Measurements from ENCODE around the gene OR1J2. TPM values are rescaled to one million over a fixed set of nuclear protein-coding genes. Genes with fewer than 3 reads are reported as not detected.
A peak's percentile ranks its signal among the peaks of the same experiment; 100 is the strongest.

Gene OR1J2, protein sequence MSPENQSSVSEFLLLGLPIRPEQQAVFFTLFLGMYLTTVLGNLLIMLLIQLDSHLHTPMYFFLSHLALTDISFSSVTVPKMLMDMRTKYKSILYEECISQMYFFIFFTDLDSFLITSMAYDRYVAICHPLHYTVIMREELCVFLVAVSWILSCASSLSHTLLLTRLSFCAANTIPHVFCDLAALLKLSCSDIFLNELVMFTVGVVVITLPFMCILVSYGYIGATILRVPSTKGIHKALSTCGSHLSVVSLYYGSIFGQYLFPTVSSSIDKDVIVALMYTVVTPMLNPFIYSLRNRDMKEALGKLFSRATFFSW
- total RNA-seq = not detected
- not detected for polyA plus RNA-seq (ENCODE audit: insufficient read length in 2 of 2)
- long read RNA-seq, donor 1 = 0 reads
- long read RNA-seq, donor 2 = 0 reads
- long read RNA-seq, donor 3 = 0 reads
- long read RNA-seq, donor 4 = 0 reads

DNA sequence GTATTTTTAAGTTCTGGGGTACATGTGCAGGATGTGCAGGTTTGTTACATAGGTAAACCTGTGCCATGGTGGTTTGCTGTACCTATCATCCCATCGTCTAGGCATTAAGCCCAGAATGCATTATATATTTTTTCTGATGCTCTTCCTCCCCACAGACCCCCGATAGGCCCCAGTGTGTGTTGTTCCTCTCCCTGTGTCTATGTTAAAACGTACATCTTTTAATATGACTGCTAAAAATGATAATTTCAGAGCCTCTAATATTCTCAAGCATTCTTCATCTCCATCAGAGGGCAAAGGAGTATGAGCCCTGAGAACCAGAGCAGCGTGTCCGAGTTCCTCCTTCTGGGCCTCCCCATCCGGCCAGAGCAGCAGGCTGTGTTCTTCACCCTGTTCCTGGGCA is at the start of gene OR1J2:
Gene OR1J2, plus strand, starts transcription at position 301 of the 400 bp plus-strand sequence. Its CDS starts 0 bp downstream, at position 301.
- Histone ChIP-seq H3K36me3 (ENCODE audit: control insufficient read depth, insufficient read depth, low read length) (no peaks in the 10 kb centered on the region), H3K4me1 (ENCODE audit: control insufficient read depth, insufficient read depth, low read length) (no peaks in the 10 kb centered on the region), H3K27ac (ENCODE audit: low read depth, low read length) (no peak within 1 kb of the TSS), H3K9me3 (ENCODE audit: control insufficient read depth, insufficient read depth, low read length) (no peaks in the 10 kb centered on the region), H3K4me3 (ENCODE audit: low read depth, low read length) (no peak within 1 kb of the TSS), H3K27me3 (ENCODE audit: control insufficient read depth, insufficient read depth, low read length) (no peaks in the 10 kb centered on the region)
- WGBS (ENCODE audit: insufficient coverage) = 80% methylated on average over 3 of the region's 6 CpGs
- no peak for DNase-seq (ENCODE audit: low read depth in 4 of 6, low spot score in 6 of 6)

DNA sequence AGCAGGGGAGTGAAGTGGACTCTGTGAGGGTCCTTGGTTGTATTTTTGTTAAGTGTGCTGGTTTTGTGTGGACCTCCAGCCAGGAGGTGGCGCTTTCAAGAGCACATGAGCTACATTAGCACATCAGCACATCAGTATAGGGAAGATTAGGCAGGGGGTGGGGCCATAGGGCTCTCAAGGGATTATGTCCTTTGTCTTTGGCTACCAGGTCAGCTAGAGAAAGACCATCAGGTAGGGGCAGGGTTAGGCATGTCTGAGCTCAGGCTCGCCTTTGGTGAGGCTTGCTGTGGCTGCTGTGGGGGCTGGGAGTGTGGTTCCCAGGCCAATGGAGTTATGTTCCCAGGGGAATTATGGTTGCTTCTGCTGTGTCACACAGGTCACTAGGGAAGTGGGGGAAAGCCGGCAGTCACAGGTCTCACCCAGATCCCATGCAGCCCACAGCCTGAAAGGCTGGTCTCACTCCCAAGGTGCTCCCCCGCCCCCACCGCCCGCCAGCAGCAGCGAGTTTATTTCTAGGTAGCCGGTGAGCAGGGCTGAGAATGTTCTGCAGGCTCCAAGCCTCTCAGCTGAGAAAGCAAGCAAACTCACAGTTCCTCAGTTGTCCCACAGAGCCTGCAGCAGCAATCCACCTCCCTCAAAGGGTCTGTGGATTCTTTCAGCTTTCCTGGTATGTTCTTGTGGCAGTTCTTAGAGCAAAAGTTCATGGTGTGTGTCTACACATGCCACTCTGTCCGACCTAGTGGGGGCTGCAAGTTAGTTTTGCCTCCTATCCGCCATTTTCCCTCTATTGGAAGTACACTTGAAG is 46.6 kb upstream of the OR1J2 start:
- peaks cover 4% of the 10 kb centered on the region for H3K4me1 ChIP-seq (ENCODE audit: control insufficient read depth, insufficient read depth, low read length)
- H3K4me3 ChIP-seq (ENCODE audit: low read depth, low read length) = no peak overlapping the region
- H3K9me3 ChIP-seq (ENCODE audit: control insufficient read depth, insufficient read depth, low read length) = no peaks in the 10 kb centered on the region
- H3K27me3 ChIP-seq (ENCODE audit: control insufficient read depth, insufficient read depth, low read length) = peaks cover 8% of the 10 kb centered on the region
- no peak overlapping the region for H3K27ac ChIP-seq (ENCODE audit: low read depth, low read length)
- H3K36me3 ChIP-seq (ENCODE audit: control insufficient read depth, insufficient read depth, low read length) = no peaks in the 10 kb centered on the region
- WGBS (ENCODE audit: insufficient coverage) = 84% methylated on average over 4 of the region's 10 CpGs
- DNase-seq (ENCODE audit: low read depth in 4 of 6, low spot score in 6 of 6) = no peak

DNA sequence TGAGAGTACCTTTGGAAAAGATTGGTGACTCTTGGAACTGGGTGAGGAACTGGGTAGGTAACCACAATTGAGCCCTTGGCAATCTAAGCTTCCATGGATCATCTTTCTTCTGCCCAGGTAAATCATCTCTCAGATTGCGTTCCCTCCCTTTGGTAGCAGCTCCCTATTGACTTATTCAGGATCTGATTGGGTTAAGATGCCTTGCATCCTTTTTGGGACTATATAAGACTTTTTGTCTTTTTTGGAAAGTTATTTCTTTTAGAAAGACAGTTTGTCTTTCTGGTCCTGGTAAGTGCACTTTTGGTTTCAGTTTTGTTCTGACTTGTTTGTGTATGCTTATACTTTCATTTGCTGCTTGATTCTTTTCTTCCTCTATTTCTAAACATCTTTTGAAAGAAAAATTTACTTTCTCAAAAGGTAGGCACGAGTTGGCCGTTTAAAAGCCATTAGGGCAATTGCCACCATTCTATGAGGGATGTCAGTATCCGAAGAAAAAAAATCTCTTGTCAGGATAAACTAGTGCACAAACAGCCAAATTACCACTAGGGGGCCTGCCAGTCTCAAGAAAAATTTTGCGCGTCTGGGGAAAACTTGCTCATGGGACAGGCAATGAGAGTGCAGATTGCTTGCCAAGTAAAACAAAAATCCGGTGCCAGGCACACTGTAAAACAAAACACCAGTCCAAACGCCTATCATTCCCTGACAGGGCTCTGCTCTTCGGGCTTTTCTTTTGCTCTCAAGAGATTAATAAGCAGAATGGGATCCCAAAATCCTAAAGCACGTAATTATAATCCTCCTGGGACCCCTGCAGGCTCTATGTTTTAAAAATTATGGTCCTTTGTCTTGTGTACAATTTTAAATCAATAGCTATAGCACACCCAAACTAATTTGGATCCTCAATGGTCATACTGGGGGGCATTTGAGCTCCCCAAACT is 45.7 kb upstream of the OR1J2 start:
- no peak overlapping the region for H3K27ac ChIP-seq (ENCODE audit: low read depth, low read length)
- H3K4me3 ChIP-seq (ENCODE audit: low read depth, low read length) = peak overlapping the region; percentile 12
- DNase-seq (ENCODE audit: low read depth in 4 of 6, low spot score in 6 of 6) = peak; percentile 28 to 93 (median 52)
- peaks cover 4% of the 10 kb centered on the region for H3K4me1 ChIP-seq (ENCODE audit: control insufficient read depth, insufficient read depth, low read length)
- no peaks in the 10 kb centered on the region for H3K9me3 ChIP-seq (ENCODE audit: control insufficient read depth, insufficient read depth, low read length)
- WGBS (ENCODE audit: insufficient coverage) = 0% methylated on average over 2 of the region's 10 CpGs
- H3K36me3 ChIP-seq (ENCODE audit: control insufficient read depth, insufficient read depth, low read length) = no peaks in the 10 kb centered on the region
- peaks cover 8% of the 10 kb centered on the region for H3K27me3 ChIP-seq (ENCODE audit: control insufficient read depth, insufficient read depth, low read length)

DNA sequence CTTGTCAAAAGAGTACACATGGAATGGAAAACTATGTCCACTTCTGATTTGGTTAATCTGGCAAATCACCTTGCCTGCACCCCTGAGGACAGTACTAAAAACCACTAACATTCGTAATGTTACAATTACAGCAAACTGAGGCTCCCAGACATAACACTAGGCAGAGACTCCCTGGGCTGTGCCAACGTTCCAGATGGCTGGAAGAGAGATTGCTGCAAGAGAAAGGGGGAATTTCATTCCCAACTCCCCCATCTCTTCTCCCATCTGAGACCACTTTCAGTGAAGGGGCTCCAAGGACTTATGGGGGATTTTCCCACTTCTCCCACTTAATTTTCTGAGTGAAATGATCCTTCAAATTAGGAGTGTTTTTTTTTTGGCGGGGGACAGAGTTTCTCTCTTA is 44.1 kb upstream of the OR1J2 start:
- no peak overlapping the region for H3K27ac ChIP-seq (ENCODE audit: low read depth, low read length)
- WGBS (ENCODE audit: insufficient coverage) = no CpG with 5 or more reads among the region's 3 CpGs
- H3K4me1 ChIP-seq (ENCODE audit: control insufficient read depth, insufficient read depth, low read length) = peaks cover 4% of the 10 kb centered on the region
- H3K4me3 ChIP-seq (ENCODE audit: low read depth, low read length) = no peak overlapping the region
- peak in 3 of 6 donors; percentile 9 to 72 (median 49) for DNase-seq (ENCODE audit: low read depth in 4 of 6, low spot score in 6 of 6)
- H3K27me3 ChIP-seq (ENCODE audit: control insufficient read depth, insufficient read depth, low read length) = peaks cover 8% of the 10 kb centered on the region
- H3K36me3 ChIP-seq (ENCODE audit: control insufficient read depth, insufficient read depth, low read length) = no peaks in the 10 kb centered on the region
- no peaks in the 10 kb centered on the region for H3K9me3 ChIP-seq (ENCODE audit: control insufficient read depth, insufficient read depth, low read length)

DNA sequence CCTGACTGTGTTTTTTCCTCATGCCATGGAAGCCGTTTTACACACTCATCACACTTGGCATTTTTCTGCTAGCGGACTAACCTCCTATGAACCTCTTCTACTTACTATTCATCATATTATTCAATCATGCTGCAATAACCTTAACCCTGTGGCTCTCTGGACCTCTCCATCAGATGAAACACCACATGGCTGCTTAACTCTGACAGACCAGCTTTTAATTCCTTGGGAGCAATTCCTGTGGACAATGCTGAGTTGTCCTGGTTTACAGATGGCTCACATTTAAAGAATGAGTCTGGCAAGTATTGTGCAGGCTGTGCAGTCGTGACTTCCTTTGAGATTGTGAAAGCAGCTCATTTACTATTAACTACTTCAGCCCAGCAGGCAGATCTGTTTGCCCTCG is 41.9 kb upstream of the OR1J2 start:
- peak in 1 of 6 donors; percentile 5 for DNase-seq (ENCODE audit: low read depth in 4 of 6, low spot score in 6 of 6)
- peaks cover 4% of the 10 kb centered on the region for H3K4me1 ChIP-seq (ENCODE audit: control insufficient read depth, insufficient read depth, low read length)
- no peaks in the 10 kb centered on the region for H3K36me3 ChIP-seq (ENCODE audit: control insufficient read depth, insufficient read depth, low read length)
- no peak overlapping the region for H3K4me3 ChIP-seq (ENCODE audit: low read depth, low read length)
- peaks cover 2% of the 10 kb centered on the region for H3K27me3 ChIP-seq (ENCODE audit: control insufficient read depth, insufficient read depth, low read length)
- H3K27ac ChIP-seq (ENCODE audit: low read depth, low read length) = no peak overlapping the region
- H3K9me3 ChIP-seq (ENCODE audit: control insufficient read depth, insufficient read depth, low read length) = no peaks in the 10 kb centered on the region
- 60% methylated on average over 2 of the region's 4 CpGs for WGBS (ENCODE audit: insufficient coverage)

DNA sequence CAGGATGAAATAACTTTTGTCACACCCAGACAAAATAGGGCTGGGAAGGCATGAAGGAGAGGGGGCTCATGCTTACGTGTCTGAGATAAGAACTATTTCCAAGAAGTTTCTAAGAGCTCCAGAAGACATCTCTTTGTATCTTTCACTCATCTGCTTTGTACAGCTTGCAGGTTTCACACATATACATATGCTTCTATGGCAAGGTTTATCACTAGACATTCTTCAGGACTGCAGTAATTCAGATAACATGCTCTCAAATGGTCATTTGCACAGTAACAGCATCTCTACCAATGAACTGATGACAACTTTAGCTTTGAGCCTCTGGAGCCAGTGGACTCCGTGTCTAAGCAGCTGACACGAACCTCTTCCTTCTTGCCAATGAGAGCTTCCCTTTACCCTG is 36.0 kb upstream of the OR1J2 start:
- 63% methylated on average over 3 of the region's 3 CpGs for WGBS (ENCODE audit: insufficient coverage)
- H3K27me3 ChIP-seq (ENCODE audit: control insufficient read depth, insufficient read depth, low read length) = peaks cover 5% of the 10 kb centered on the region

DNA sequence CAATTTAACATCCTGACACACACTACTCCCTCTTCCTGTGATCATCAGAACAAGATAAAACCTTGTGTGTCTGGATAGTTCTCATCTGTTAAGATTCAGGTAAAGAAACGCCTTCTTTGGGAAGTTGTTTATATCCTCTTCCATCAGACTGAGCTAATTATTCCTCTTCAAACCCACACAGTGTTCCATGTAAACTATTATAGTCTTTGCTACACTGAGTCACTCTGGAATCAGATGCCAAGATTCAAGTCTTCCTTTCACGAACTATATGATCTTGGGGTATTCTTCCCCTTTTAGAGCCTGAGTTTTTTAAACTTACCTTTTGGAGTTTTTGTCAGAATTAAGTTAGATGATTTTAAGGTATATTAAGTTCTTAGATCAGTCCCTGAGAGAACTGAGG is 34.9 kb upstream of the OR1J2 start:
- no peaks in the 10 kb centered on the region for H3K4me1 ChIP-seq (ENCODE audit: control insufficient read depth, insufficient read depth, low read length)
- H3K36me3 ChIP-seq (ENCODE audit: control insufficient read depth, insufficient read depth, low read length) = no peaks in the 10 kb centered on the region
- peaks cover 5% of the 10 kb centered on the region for H3K27me3 ChIP-seq (ENCODE audit: control insufficient read depth, insufficient read depth, low read length)
- DNase-seq (ENCODE audit: low read depth in 4 of 6, low spot score in 6 of 6) = no peak
- no peak overlapping the region for H3K27ac ChIP-seq (ENCODE audit: low read depth, low read length)
- no CpG with 5 or more reads among the region's 2 CpGs for WGBS (ENCODE audit: insufficient coverage)
- no peaks in the 10 kb centered on the region for H3K9me3 ChIP-seq (ENCODE audit: control insufficient read depth, insufficient read depth, low read length)
- no peak overlapping the region for H3K4me3 ChIP-seq (ENCODE audit: low read depth, low read length)

More for the DNA sequence above, 36.0 kb upstream of the OR1J2 start:
- H3K4me1 ChIP-seq (ENCODE audit: control insufficient read depth, insufficient read depth, low read length) = no peaks in the 10 kb centered on the region
- no peak overlapping the region for H3K27ac ChIP-seq (ENCODE audit: low read depth, low read length)
- no peaks in the 10 kb centered on the region for H3K36me3 ChIP-seq (ENCODE audit: control insufficient read depth, insufficient read depth, low read length)
- no peak overlapping the region for H3K4me3 ChIP-seq (ENCODE audit: low read depth, low read length)
- no peak for DNase-seq (ENCODE audit: low read depth in 4 of 6, low spot score in 6 of 6)
- H3K9me3 ChIP-seq (ENCODE audit: control insufficient read depth, insufficient read depth, low read length) = no peaks in the 10 kb centered on the region

DNA sequence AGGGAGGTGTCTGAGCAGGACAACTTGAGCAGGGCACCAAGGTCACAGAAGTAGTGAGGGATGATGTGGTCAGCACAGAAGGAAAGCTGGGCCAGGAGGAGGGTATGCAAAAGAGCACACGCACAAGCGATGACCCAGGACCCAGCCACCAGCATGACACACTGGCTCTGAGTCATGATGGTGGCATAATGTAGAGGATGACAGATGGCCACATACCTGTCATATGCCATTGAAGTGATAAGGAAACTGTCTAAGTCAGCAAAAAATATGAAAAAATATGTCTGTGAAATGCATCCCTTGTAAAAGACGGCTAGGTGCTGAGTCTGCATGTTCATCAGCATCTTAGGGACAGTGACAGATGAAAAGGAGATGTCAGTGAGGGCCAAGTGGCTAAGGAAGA is 33.3 kb upstream of the OR1J2 start:
- H3K27ac ChIP-seq (ENCODE audit: low read depth, low read length) = no peak overlapping the region

DNA sequence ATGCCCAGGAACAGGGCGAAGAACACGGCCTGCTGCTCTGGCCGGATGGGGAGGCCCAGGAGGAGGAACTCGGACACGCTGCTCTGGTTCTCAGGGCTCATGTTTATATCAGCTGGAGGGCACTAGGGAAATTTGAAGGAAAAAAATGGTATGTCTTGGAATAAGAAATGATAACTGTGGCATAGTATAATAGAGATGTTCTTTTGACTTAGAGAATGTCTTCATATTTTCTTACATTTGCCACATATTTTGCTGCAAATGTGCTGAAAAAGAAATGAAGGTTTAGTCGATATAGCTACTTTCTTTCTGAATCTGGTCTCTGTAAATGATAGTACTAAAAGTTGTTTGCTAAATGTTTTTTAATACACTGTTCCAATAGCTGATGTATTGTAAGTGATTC is 32.8 kb upstream of the OR1J2 start, which contains the start of gene OR1J1:
Gene OR1J1, minus strand, starts transcription at position 101 of the 400 bp plus-strand sequence. Its CDS starts 0 bp downstream, at position 101.
- no peaks in the 10 kb centered on the region for H3K36me3 ChIP-seq (ENCODE audit: control insufficient read depth, insufficient read depth, low read length)
- no peak within 1 kb of the TSS for H3K4me3 ChIP-seq (ENCODE audit: low read depth, low read length)
- 79% methylated on average over 5 of the region's 6 CpGs for WGBS (ENCODE audit: insufficient coverage)
- H3K27ac ChIP-seq (ENCODE audit: low read depth, low read length) = no peak within 1 kb of the TSS
- H3K9me3 ChIP-seq (ENCODE audit: control insufficient read depth, insufficient read depth, low read length) = no peaks in the 10 kb centered on the region
- peaks cover 5% of the 10 kb centered on the region for H3K27me3 ChIP-seq (ENCODE audit: control insufficient read depth, insufficient read depth, low read length)
- H3K4me1 ChIP-seq (ENCODE audit: control insufficient read depth, insufficient read depth, low read length) = no peaks in the 10 kb centered on the region
- no peak for DNase-seq (ENCODE audit: low read depth in 4 of 6, low spot score in 6 of 6)

More for the DNA sequence above, 33.3 kb upstream of the OR1J2 start:
- no peaks in the 10 kb centered on the region for H3K4me1 ChIP-seq (ENCODE audit: control insufficient read depth, insufficient read depth, low read length)
- WGBS (ENCODE audit: insufficient coverage) = 90% methylated on average over 3 of the region's 3 CpGs
- H3K36me3 ChIP-seq (ENCODE audit: control insufficient read depth, insufficient read depth, low read length) = no peaks in the 10 kb centered on the region
- no peaks in the 10 kb centered on the region for H3K9me3 ChIP-seq (ENCODE audit: control insufficient read depth, insufficient read depth, low read length)
- H3K4me3 ChIP-seq (ENCODE audit: low read depth, low read length) = no peak overlapping the region
- no peak for DNase-seq (ENCODE audit: low read depth in 4 of 6, low spot score in 6 of 6)
- peaks cover 5% of the 10 kb centered on the region for H3K27me3 ChIP-seq (ENCODE audit: control insufficient read depth, insufficient read depth, low read length)

Data from spinal cord (tissue), 10 donors.